A673 (cell line): ENCODE data around the gene GLOD5. TPM values are rescaled to one million over a fixed set of nuclear protein-coding genes. Genes with fewer than 3 reads are reported as not detected.

Experiments
- BruUV-seq: library from RNA; stranded (reverse); fragments of 400-500 nt; replicated peaks from 2 replicates; lab custom pipeline; 2021; lab: Mats Ljungman, UMichigan
- CTCF ChIA-PET: fragments of 300-600 bp; sonication (Branson Sonifier 250); formaldehyde crosslinking; loops from one replicate; lab custom pipeline; 2022; ENCODE audit warnings: antibody characterized with exemption; lab: Charles Lee
- POLR2A ChIA-PET: fragments of 300-600 bp; sonication (Branson Sonifier 250); formaldehyde crosslinking; loops from one replicate; lab custom pipeline; 2022; ENCODE audit warnings: antibody characterized with exemption; ENCODE audit not compliant: low non-redundant PET; lab: Charles Lee
- DNase-seq: peaks from one replicate; pipeline ENCODE4 v3.0.0-alpha.2; 2015; ENCODE audit warnings: low spot score
- H3K27ac ChIP-seq: fragments of 200-600 bp; sonication (generic); 2 replicates; pipeline ENCODE4 v1.5.1; 2016; ENCODE audit warnings: mixed run types, low read depth, mild to moderate bottlenecking, mixed read lengths, antibody characterized with exemption, low read length; ENCODE audit not compliant: poor library complexity, severe bottlenecking
- H3K27me3 ChIP-seq: fragments of 200-600 bp; sonication (generic); replicated peaks from 2 replicates; pipeline ENCODE4 v1.6.1; 2017; ENCODE audit warnings: mixed run types, low read depth, mild to moderate bottlenecking, mixed read lengths, antibody characterized with exemption, low read length; ENCODE audit not compliant: insufficient read depth, poor library complexity
- H3K36me3 ChIP-seq: fragments of 200-600 bp; sonication (generic); 2 replicates; pipeline ENCODE4 v1.6.1; 2016; ENCODE audit warnings: mixed run types, mild to moderate bottlenecking, mixed read lengths, antibody characterized with exemption, low read length; ENCODE audit not compliant: insufficient read depth, poor library complexity, severe bottlenecking
- H3K4me1 ChIP-seq: fragments of 200-600 bp; sonication (generic); 2 replicates; pipeline ENCODE4 v1.6.1; 2017; ENCODE audit warnings: mixed run types, mild to moderate bottlenecking, mixed read lengths, antibody characterized with exemption, low read length; ENCODE audit not compliant: insufficient read depth, poor library complexity, severe bottlenecking
- H3K4me3 ChIP-seq: fragments of 200-600 bp; sonication (generic); 2 replicates; pipeline ENCODE4 v1.5.1; 2016; ENCODE audit warnings: low read depth, mixed run types, mild to moderate bottlenecking, mixed read lengths, low read length; ENCODE audit not compliant: poor library complexity, severe bottlenecking
- H3K9me3 ChIP-seq: fragments of 200-600 bp; sonication (generic); 2 replicates; pipeline ENCODE4 v1.6.1; 2016; ENCODE audit warnings: mixed run types, low read depth, mild to moderate bottlenecking, mixed read lengths, antibody characterized with exemption, low read length; ENCODE audit not compliant: poor library complexity, severe bottlenecking
- CTCF ChIP-seq: fragments of 300-800, 200-600 bp; sonication (generic); conservative IDR thresholded peaks from 2 replicates; pipeline ENCODE4 v1.5.1; 2017; ENCODE audit warnings: low read depth, mild to moderate bottlenecking, antibody characterized with exemption, low read length, moderate library complexity, mixed read lengths
- EZH2 ChIP-seq: fragments of 200-600 bp; sonication (generic); IDR thresholded peaks from 2 replicates; pipeline ENCODE4 v1.6.1; 2017; ENCODE audit warnings: borderline replicate concordance, low read depth, mild to moderate bottlenecking, mixed read lengths, antibody characterized with exemption, low read length; ENCODE audit not compliant: poor library complexity, severe bottlenecking
- intact Hi-C: fragments of 100-400 bp; cut with micrococcal nuclease; formaldehyde crosslinking; loops from one replicate; pipeline ENCODE4 v1.10.0; 2022; ENCODE audit not compliant: unreplicated experiment
- total RNA-seq: library from RNA; stranded (reverse); gene quantifications from 2 replicates; pipeline ENCODE4 v1.2.3, GENCODE V29; 2021

Gene GLOD5
- total RNA-seq, 1 experiment from 2014 or later = not detected

- H3K9me3 ChIP-seq = no peaks in the 10 kb centered on the region
- DNase-seq = peak; percentile 83
- H3K27ac ChIP-seq = peak overlapping the region; percentile 99
- ChIA-PET CTCF (no interaction called here), POLR2A (interaction anchor here (0.6 kb wide), 2 partner anchors 14 to 467 kb away, joined by 3 to 6 read pairs; no protein-coding TSS in a partner anchor)
- intact Hi-C loops = loop anchor here (10.0 kb wide), 2 partner anchors 93 to 143 kb away; partner anchors contain the start of genes PQBP1 and TIMM17B
- BruUV-seq = TSS peak; percentile 52
- H3K36me3 ChIP-seq = no peaks in the 10 kb centered on the region
- TF ChIP-seq EZH2 (no peak), CTCF (no peak)
- H3K4me3 ChIP-seq = peak overlapping the region; percentile 74
- H3K4me1 ChIP-seq = no peaks in the 10 kb centered on the region
- H3K27me3 ChIP-seq = no peaks in the 10 kb centered on the region
Measured at GRCh38 chrX:48802089-48802904, 40.8 kb downstream of the GLOD5 start.

- BruUV-seq = no TSS peak
- Histone ChIP-seq H3K9me3 (no peaks in the 10 kb centered on the region), H3K27ac (peak overlapping the region; percentile 99), H3K4me3 (peak overlapping the region; percentile 74), H3K36me3 (no peaks in the 10 kb centered on the region), H3K4me1 (no peaks in the 10 kb centered on the region), H3K27me3 (no peaks in the 10 kb centered on the region)
- TF ChIP-seq EZH2 (no peak), CTCF (no peak)
- no peak for DNase-seq
- intact Hi-C loops = loop anchor here (10.0 kb wide), 2 partner anchors 92 to 142 kb away; partner anchors contain the start of genes PQBP1 and TIMM17B
- POLR2A ChIA-PET = no interaction called here
- CTCF ChIA-PET = no interaction called here
Measured at GRCh38 chrX:48802905-48803200, 41.3 kb downstream of the GLOD5 start.

GRCh38 chrX:48806081-48806480 lies 44.5 kb downstream of the GLOD5 start:
- POLR2A ChIA-PET = no interaction called here
- no TSS peak for BruUV-seq
- intact Hi-C loops = loop anchor here (10.0 kb wide), 2 partner anchors 89 to 139 kb away; partner anchors contain the start of genes PQBP1 and TIMM17B

More at GRCh38 chrX:48806081-48806480, 44.5 kb downstream of the GLOD5 start:
- H3K27ac ChIP-seq = no peak overlapping the region
- H3K36me3 ChIP-seq = no peaks in the 10 kb centered on the region
- no peak for DNase-seq
- H3K4me1 ChIP-seq = no peaks in the 10 kb centered on the region
- H3K4me3 ChIP-seq = no peak overlapping the region
- CTCF ChIA-PET = no interaction called here
- no peaks in the 10 kb centered on the region for H3K27me3 ChIP-seq
- no peaks in the 10 kb centered on the region for H3K9me3 ChIP-seq
- 0 out of 2 replicates have a peak, but pooled peaks have one; percentile 13 for TF ChIP-seq CTCF
- no peak for TF ChIP-seq EZH2
